BLaER1 treated with 17β-estradiol and CSF1 and Interleukin-3, amounts not matched to agents 10 nM and 100 nM (cell line): ENCODE results near the gene BCL3.

Source experiments
- H3K27ac ChIP-seq, 11 experiments: shearing (Covaris generic); formaldehyde crosslinking; 2 replicates each; pipeline ENCODE4 v1.8.1; 2022
- H3K27me3 ChIP-seq, 11 experiments: shearing (Covaris generic); formaldehyde crosslinking; 2 replicates each; pipeline ENCODE4 v1.8.1; 2022
- H3K36me3 ChIP-seq, 11 experiments: shearing (Covaris generic); formaldehyde crosslinking; 2 replicates each; pipeline ENCODE4 v1.8.1; 2022
- H3K4me1 ChIP-seq, 10 experiments: shearing (Covaris generic); formaldehyde crosslinking; 2 replicates each; pipeline ENCODE4 v1.8.1; 2022
- H3K4me2 ChIP-seq, 11 experiments: shearing (Covaris generic); formaldehyde crosslinking; 2 replicates each; pipeline ENCODE4 v1.8.1; 2022
- H3K4me3 ChIP-seq, 10 experiments: shearing (Covaris generic); formaldehyde crosslinking; 2 replicates each; pipeline ENCODE4 v1.8.1; 2022
- H3K9ac ChIP-seq, 11 experiments: shearing (Covaris generic); formaldehyde crosslinking; 2 replicates each; pipeline ENCODE4 v1.8.1; 2022
- H3K9me3 ChIP-seq, 11 experiments: shearing (Covaris generic); formaldehyde crosslinking; replicated peaks in 1 of 11; 2 replicates each; pipeline ENCODE4 v1.8.1; 2022
- H4K20me1 ChIP-seq, 11 experiments: shearing (Covaris generic); formaldehyde crosslinking; 2 replicates each; pipeline ENCODE4 v1.8.1; 2022
- Cebpa-rat ChIP-seq, 11 experiments: shearing (Covaris generic); IDR thresholded peaks; 2 replicates each; pipeline ENCODE4 v1.8.1; 2022

BCL3 gene

DNA sequence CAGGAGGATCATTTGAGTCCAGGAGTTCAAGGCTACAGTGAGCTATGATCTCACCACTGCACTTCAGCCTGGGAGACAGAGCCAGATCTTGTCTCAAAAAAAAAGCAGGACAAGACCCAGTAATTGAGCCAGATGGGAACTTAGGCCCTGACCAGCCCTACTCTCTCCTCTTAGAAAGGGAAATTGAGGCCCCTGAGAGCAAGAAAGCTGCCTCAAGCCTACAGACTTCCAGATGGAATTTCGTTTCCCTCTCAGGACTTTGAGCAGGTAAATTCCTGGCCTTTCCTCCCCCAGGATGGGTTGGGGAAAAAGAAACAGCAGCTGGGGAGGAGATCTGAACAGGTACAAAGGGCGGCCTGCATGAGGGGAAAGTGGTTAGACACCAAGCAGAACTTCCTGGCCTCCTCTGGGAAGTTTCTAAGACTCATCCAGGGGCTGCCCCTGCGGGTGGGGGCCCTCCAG, 3.6 kb upstream of the BCL3 start:
- peak overlapping the region in 7 of 11 experiments; percentile 13 to 100 (median 51); a peak in 11 of 22 replicates for H3K9ac ChIP-seq
- no peak for TF ChIP-seq Cebpa-rat (IDR thresholded peaks at IDR 0.05)

GRCh38 chr19:44745341-44745831, 3.1 kb upstream of the BCL3 start:
- Histone ChIP-seq H4K20me1 (peaks cover 0 to 11% (median 6%) of the 10 kb centered on the region in 11 experiments; a peak in 10 of 22 replicates), H3K9me3 (no peaks in the 10 kb centered on the region), H3K4me1 (peaks cover 54 to 78% (median 67%) of the 10 kb centered on the region in 10 experiments), H3K27me3 (no peaks in the 10 kb centered on the region), H3K4me3 (peak overlapping the region in 2 of 10 experiments; percentile 13 to 25; a peak in 1 of 20 replicates), H3K27ac (peak overlapping the region in 9 of 11 experiments; percentile 18 to 100 (median 88); a peak in 15 of 22 replicates), H3K9ac (peak overlapping the region in 7 of 11 experiments; percentile 13 to 100 (median 51); a peak in 11 of 22 replicates), H3K4me2 (peak overlapping the region in 8 of 11 experiments; percentile 35 to 99 (median 90); a peak in 15 of 22 replicates), H3K36me3 (peaks cover 0 to 11% (median 6%) of the 10 kb centered on the region in 11 experiments; a peak in 10 of 22 replicates)
- no peak for TF ChIP-seq Cebpa-rat (IDR thresholded peaks at IDR 0.05)

More for the DNA sequence above, 3.6 kb upstream of the BCL3 start:
- Histone ChIP-seq H3K4me2 (peak overlapping the region in 8 of 11 experiments; percentile 35 to 99 (median 90); a peak in 15 of 22 replicates), H3K36me3 (peaks cover 0 to 6% (median 1%) of the 10 kb centered on the region in 11 experiments; a peak in 10 of 22 replicates), H3K4me3 (peak overlapping the region in 1 of 10 experiments; percentile 25; a peak in 1 of 20 replicates), H3K4me1 (peaks cover 52 to 78% (median 71%) of the 10 kb centered on the region in 10 experiments), H3K27me3 (no peaks in the 10 kb centered on the region), H3K27ac (peak overlapping the region in 9 of 11 experiments; percentile 18 to 100 (median 94); a peak in 13 of 22 replicates), H3K9me3 (no peaks in the 10 kb centered on the region), H4K20me1 (peaks cover 0 to 7% (median 2%) of the 10 kb centered on the region in 11 experiments; a peak in 10 of 22 replicates)

GRCh38 chr19:44745887-44746600, 2.5 kb upstream of the BCL3 start:
- Histone ChIP-seq H3K4me3 (0 out of 20 replicates have a peak overlapping the region, but pooled peaks of 2 of the 10 experiments have one; percentile 13 to 25), H3K4me2 (peak overlapping the region in 7 of 11 experiments; percentile 83 to 99 (median 94); a peak in 13 of 22 replicates), H3K9me3 (no peaks in the 10 kb centered on the region), H3K27me3 (no peaks in the 10 kb centered on the region), H3K27ac (peak overlapping the region in 9 of 11 experiments; percentile 88 to 100 (median 96); a peak in 16 of 22 replicates), H4K20me1 (peaks cover 0 to 17% (median 12%) of the 10 kb centered on the region in 11 experiments; a peak in 12 of 22 replicates), H3K36me3 (peaks cover 0 to 18% (median 13%) of the 10 kb centered on the region in 11 experiments; a peak in 16 of 22 replicates), H3K4me1 (peaks cover 54 to 78% (median 64%) of the 10 kb centered on the region in 10 experiments), H3K9ac (peak overlapping the region in 7 of 11 experiments; percentile 48 to 100 (median 97); a peak in 9 of 22 replicates)
- TF ChIP-seq Cebpa-rat (IDR thresholded peaks at IDR 0.05), result no peak

DNA sequence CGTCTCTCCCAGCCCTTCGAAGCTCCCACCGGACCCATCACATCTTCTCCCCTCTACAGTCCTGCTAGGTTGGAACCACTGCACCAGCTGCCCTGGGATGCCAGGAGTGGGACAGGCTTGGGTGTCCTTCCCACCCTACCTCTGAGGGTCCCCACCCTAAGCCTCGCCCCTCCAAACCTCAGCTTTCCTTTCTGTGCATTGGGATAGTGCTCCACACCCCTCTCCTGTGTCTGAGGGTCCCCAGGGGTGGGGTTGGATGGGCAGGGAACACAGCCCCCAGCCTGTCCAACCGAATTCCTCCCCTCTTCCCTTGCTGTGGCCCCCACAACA, 1.9 kb upstream of the BCL3 start:
- Histone ChIP-seq H4K20me1 (peaks cover 0 to 23% (median 15%) of the 10 kb centered on the region in 11 experiments; a peak in 13 of 22 replicates), H3K36me3 (peaks cover 0 to 23% (median 18%) of the 10 kb centered on the region in 11 experiments; a peak in 17 of 22 replicates), H3K27ac (peak overlapping the region; percentile 76 to 100 (median 94); a peak in 20 of 22 replicates), H3K4me2 (peak overlapping the region; percentile 79 to 100 (median 94)), H3K4me3 (peak overlapping the region in 5 of 10 experiments; percentile 42 to 100 (median 93); a peak in 6 of 20 replicates), H3K4me1 (peaks cover 53 to 78% (median 65%) of the 10 kb centered on the region in 10 experiments), H3K9me3 (no peaks in the 10 kb centered on the region), H3K27me3 (no peaks in the 10 kb centered on the region), H3K9ac (peak overlapping the region in 10 of 11 experiments; percentile 82 to 100 (median 96); a peak in 15 of 22 replicates)
- TF ChIP-seq Cebpa-rat (IDR thresholded peaks at IDR 0.05), result no peak

DNA sequence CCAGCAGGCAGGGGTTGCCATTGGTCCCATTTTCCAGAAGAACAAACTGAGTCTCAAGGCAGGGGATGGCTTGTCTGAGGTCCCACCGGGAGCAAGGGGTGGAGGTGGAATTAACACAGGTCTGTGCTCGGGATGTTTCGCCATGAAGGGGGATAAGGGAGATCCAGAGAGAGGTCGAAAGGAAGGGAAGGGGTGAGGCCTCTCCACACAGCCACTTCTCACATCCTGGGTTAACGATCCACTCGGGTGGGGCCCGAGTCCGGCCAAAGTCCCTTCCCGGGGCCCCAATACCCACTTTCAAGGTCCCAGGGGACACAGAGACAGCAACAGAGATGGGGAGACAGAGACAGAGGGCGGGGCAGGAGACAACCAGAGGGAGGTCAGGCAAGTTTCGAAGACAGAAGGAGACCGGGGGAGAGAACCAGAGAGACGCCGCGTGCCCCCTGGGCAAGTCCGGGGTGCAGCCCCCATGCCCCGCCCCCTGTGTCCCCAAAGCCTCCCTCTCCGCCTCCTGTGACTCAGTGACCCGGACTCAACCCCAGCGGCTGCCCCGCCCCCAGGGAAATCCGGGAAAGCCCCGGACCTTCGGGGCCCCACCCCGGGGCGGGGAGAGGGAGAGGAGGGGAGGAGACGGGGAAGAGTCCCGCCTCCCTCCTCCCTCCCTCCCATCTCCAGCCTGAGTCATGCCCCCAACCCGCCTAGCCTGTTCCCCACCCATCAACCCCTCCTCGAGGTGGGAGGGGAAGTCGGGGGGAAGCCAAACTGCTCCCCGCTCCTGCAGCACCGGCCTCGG, 1.4 kb upstream of the BCL3 start:
- Histone ChIP-seq H3K4me1 (peaks cover 50 to 79% (median 67%) of the 10 kb centered on the region in 10 experiments), H3K27ac (peak overlapping the region; percentile 76 to 100 (median 94)), H3K36me3 (peaks cover 2 to 29% (median 24%) of the 10 kb centered on the region in 11 experiments; a peak in 17 of 22 replicates), H3K27me3 (no peaks in the 10 kb centered on the region), H3K9ac (peak overlapping the region; percentile 82 to 100 (median 96)), H3K4me3 (peak overlapping the region; percentile 42 to 100 (median 91)), H3K4me2 (peak overlapping the region; percentile 79 to 100 (median 94)), H4K20me1 (peaks cover 0 to 25% (median 15%) of the 10 kb centered on the region in 11 experiments; a peak in 13 of 22 replicates), H3K9me3 (no peaks in the 10 kb centered on the region)
- no peak for TF ChIP-seq Cebpa-rat (IDR thresholded peaks at IDR 0.05)

DNA sequence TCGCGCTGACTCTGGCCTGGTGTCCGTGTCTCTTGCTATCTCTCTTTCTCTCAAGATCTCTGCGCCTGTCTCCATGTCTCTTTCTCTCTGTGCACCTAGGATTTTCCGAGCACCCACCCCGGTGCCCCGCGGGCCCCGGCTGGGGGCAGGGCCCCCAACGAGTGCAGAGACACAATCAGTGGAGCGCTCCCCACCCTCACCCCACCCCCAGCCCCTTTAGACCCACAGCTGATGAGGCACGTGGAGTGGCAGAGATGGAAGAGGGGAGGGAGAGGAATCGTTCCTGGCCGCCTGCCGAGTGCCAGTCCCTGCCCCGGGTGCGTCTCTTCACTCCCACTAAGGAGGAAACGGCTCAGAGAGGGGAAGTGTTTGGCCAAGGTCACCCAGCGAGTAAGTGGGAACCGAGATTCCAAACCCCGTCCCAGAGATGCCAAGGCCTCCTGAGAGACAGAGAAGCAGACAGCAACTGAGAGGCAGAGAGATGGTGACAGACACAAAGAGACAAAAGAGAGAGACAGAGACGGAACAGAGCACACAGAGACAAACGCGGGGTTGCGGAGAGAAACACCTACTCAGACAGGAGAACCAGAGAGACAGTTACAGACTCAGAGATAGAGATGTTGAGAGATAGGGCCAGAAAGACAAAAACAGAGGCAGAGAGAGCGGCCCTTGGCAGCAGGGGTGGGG, 626 bp upstream of the BCL3 start:
- no peak for TF ChIP-seq Cebpa-rat (IDR thresholded peaks at IDR 0.05)
- peaks cover 0 to 25% (median 15%) of the 10 kb centered on the region in 11 experiments; a peak in 13 of 22 replicates for H4K20me1 ChIP-seq
- peaks cover 4 to 36% (median 31%) of the 10 kb centered on the region in 11 experiments; a peak in 17 of 22 replicates for H3K36me3 ChIP-seq
- peak overlapping the region; percentile 76 to 100 (median 94) for H3K27ac ChIP-seq
- no peaks in the 10 kb centered on the region for H3K27me3 ChIP-seq
- peak overlapping the region; percentile 82 to 100 (median 96) for H3K9ac ChIP-seq
- H3K4me3 ChIP-seq, result peak overlapping the region; percentile 42 to 100 (median 91)
- H3K9me3 ChIP-seq, result no peaks in the 10 kb centered on the region
- peaks cover 50 to 79% (median 67%) of the 10 kb centered on the region in 10 experiments for H3K4me1 ChIP-seq
- H3K4me2 ChIP-seq, result peak overlapping the region; percentile 79 to 100 (median 94)

- H3K4me1 ChIP-seq, result peaks cover 36 to 73% (median 62%) of the 10 kb centered on the region in 10 experiments
- H3K9me3 ChIP-seq, result no peaks in the 10 kb centered on the region
- no peak for TF ChIP-seq Cebpa-rat (IDR thresholded peaks at IDR 0.05)
- H3K9ac ChIP-seq, result peak overlapping the region; percentile 84 to 100 (median 96)
- peak overlapping the region; percentile 68 to 100 (median 94) for H3K4me3 ChIP-seq
- H3K27ac ChIP-seq, result peak overlapping the region; percentile 76 to 100 (median 96)
- H4K20me1 ChIP-seq, result peaks cover 0 to 25% (median 15%) of the 10 kb centered on the region in 11 experiments; a peak in 13 of 22 replicates
- H3K4me2 ChIP-seq, result peak overlapping the region; percentile 85 to 100 (median 99)
- H3K36me3 ChIP-seq, result peaks cover 4 to 39% (median 32%) of the 10 kb centered on the region in 11 experiments; a peak in 17 of 22 replicates
- no peaks in the 10 kb centered on the region for H3K27me3 ChIP-seq
Observed at GRCh38 chr19:44749292-44749691, 784 bp downstream of the BCL3 start.
